Measurements from ENCODE around the gene GALNT11.

GRCh38 chr7:151999424-152000090 is 25.9 kb upstream of the GALNT11 start:
- TF ChIP-seq CTCF (IDR thresholded peaks at IDR 0.05; ENCODE audit: low read depth, low read length, missing input control) (no peak), FOXA2 (IDR thresholded peaks at IDR 0.05) (no peak), JUND (IDR thresholded peaks at IDR 0.05) (no peak), ATF3 (IDR thresholded peaks at IDR 0.05) (no peak), RXRA (IDR thresholded peaks at IDR 0.05) (no peak), RAD21 (IDR thresholded peaks at IDR 0.05) (no peak), ZBTB33 (IDR thresholded peaks at IDR 0.05) (no peak), SP1 (IDR thresholded peaks at IDR 0.05) (no peak), TAF1 (conservative IDR thresholded peaks at IDR 0.05) (no peak), EGR1 (IDR thresholded peaks at IDR 0.05; ENCODE audit: low read depth in 2 of 2) (no peak), REST (IDR thresholded peaks at IDR 0.05) (no peak)
